ENCODE results near the gene SCEL.

- TF ChIP-seq CTCF (IDR thresholded peaks at IDR 0.05; ENCODE audit: low read depth, low read length) (no peak), EZH2phosphoT487 (IDR thresholded peaks at IDR 0.05; ENCODE audit: low read depth) (no peak)
Measured at GRCh38 chr13:77660841-77661250, 125.3 kb downstream of the SCEL start.

Data from OCI-LY3 (cell line).